ENCODE results near the gene VGLL2.
"Not testable (repeated sequence)": the region's sequence is repeated elsewhere in the genome, so short reads cannot be mapped to it uniquely, and the experiment has no call there.

VGLL2 gene

DNA sequence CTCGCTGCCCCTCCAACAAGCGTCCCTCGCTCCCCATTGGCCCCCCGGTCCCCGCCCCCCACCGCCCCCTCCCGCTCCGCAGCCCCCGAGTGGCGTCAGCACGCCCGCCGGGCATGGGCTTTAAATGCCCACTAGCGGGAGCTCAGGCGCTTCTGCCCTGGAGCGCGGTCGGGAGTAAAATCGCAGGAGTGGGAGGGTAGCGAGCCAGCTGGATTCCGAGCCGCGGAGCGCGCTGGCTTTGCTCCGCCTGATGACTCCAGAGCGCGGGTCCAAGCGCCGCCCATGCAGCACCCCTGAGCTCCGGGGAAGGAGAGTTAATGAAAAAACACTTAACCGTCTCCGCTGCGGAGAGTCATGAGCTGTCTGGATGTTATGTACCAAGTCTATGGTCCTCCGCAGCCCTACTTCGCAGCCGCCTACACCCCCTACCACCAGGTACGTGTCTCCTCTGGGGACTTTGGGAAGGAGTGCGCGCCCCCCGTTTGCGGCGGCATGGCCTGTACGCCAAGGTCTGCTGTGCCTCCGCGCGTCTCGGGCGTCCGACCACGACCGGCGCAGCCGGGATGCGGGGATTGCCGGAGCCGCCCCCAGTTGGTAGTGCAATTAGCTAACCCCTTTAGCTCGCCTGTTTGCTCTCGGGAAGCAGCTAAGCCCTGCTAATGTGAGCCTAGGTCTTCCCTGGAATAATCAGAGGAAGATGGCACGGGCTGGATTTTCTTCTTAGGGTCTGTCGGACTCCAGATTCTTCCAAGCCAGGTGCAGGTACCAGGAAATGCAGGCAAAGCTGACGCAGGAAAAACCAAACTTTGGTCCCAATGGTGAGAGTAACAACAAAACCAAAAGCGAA lies at the start of gene VGLL2:
TSS of gene VGLL2 (plus strand) at position 149 of the 847 bp plus-strand sequence. CDS start at position 355, 206 bp downstream.
- DNase-seq (ENCODE audit: low read depth): peak; percentile 11

- no peak for DNase-seq (ENCODE audit: low read depth)
Observed at GRCh38 chr6:117222861-117223260, 42.5 kb upstream of the VGLL2 start.

DNA sequence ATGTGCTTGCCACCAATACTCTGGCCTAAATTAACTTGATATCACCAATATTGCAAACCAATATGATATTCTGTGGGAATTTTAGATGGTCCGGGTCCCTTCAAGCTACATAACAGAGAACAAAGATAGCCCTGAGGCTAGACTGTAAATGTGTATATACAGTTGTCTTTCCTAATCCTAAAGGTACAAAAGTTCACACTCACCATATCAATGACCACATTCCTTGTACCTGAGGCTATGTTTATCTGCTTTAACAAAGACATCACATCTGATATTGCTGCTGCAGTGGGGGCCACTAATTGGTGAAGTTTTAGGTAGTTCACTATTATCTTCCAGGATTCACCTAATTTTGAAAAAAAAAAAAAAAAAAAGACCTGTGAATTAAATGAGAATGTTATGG lies 38.6 kb upstream of the VGLL2 start:
- DNase-seq (ENCODE audit: low read depth): no peak

DNA sequence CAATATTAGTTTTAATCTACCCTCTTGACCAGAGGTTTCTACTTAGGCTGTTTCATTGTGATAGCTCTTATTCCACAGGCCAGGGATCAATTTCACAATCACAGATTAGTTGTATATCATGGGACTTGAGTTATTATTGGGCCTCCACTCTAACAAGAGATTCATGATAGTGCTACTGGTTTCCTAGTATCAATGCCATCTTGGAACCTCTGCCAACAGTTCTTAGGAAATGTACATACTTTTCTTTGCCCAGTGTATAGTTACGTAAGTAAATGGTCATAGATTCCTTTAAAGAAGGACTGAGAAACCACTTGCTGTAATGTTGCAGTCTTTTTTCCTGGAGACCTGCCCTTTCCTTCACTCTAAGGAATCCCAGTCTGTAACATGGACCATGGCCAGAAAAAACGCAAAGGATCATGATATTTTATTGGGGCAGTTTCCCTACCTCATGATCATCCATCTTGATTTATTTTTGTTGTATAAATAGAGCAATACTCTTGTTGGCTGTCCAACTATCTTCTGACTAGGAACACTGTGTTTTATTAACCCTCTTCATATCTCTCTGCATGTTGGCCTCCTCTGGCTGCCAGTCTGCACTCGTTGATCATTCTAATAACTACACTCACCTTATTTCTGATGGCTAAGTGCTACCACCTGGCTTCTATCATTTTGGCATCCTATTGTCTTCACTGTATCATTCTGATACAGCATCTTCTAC lies 38.0 kb upstream of the VGLL2 start:
- no peak for DNase-seq (ENCODE audit: low read depth)

- no peak for DNase-seq (ENCODE audit: low read depth)
Observed at GRCh38 chr6:117228202-117228601, 37.2 kb upstream of the VGLL2 start.

- DNase-seq (ENCODE audit: low read depth): no peak
Observed at GRCh38 chr6:117229870-117230269, 35.5 kb upstream of the VGLL2 start.

DNA sequence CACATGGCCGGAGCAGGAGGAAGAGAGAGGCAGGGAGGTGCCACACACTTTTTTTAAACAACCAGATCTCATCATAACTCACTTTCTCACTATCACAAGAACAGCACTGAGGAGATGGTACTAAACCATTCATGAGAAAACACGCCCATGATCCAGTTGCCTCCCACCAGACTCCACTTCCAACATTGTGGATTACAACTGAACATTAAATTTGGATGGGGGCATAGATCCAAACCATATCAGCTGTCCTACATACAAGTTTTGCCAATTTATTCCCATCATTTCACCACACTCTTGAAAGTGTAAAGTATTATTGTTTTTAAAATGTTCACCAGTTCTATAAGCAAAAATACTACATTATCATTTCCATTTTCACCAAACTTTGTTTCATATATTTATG lies 33.9 kb upstream of the VGLL2 start:
- no peak for DNase-seq (ENCODE audit: low read depth)

DNA sequence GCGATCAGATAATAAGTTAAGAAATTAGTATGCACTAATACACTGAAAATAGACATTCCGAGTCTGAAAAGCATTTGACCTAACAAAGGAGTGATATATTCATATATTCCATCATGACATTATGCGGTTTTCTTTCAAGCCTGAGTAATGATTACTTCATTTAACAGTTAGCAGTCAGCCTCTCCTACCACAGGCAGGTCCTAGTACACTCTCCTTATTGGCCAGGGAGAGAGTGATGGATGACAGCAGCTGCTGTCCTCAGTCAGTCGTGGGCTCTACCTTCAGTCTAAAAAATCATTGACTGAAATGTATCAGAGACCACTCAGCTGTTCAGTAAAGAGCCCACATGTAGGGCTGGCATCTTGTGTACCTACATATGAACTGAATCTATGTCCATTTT lies 33.2 kb upstream of the VGLL2 start:
- no peak for DNase-seq (ENCODE audit: low read depth)

GRCh38 chr6:117233145-117233544 lies 32.2 kb upstream of the VGLL2 start:
- DNase-seq (ENCODE audit: low read depth): peak; percentile 5

DNA sequence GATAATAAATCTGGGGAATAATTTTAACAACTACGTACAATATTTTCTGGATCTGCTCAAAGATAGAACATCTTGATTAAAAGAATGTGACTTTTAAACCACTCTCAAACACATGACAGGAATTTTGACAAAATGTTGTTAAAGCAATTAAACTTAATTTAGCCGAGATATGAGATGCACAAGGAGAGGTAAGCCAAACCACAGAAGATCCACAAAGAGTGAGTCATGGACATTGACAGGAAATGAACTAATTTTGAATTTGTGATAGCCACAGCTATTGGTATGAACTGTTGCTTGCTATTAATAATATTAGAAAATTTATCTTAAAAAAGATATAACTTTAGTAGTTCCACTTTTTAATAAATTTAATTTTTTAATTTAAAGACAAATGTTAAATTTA lies 27.8 kb upstream of the VGLL2 start:
- DNase-seq (ENCODE audit: low read depth): peak; percentile 50

GRCh38 chr6:117244571-117244970 lies 20.8 kb upstream of the VGLL2 start:
- DNase-seq (ENCODE audit: low read depth): not testable (repeated sequence)

- not testable (repeated sequence) for DNase-seq (ENCODE audit: low read depth)
Observed at GRCh38 chr6:117244979-117245378, 20.4 kb upstream of the VGLL2 start.

DNA sequence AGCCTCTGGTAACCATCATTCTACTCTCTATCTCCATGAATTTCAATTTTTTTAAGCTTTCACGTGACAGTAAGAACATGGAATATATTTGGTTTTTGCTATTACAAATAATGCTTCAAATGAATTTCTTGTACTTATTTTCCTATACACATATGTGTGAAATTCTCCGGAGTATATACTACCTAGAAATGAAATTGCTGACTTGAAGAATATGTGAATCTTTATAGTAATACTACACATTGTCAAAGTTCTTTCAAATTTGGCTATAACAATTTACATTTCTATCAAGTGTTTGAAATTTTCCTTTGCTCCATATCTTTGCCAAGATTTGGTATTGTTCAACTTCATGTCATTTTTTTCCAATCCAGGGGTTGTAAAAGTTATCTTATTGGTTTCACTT lies 11.6 kb upstream of the VGLL2 start:
- DNase-seq (ENCODE audit: low read depth): no peak

GRCh38 chr6:117262799-117263198 lies 2.6 kb upstream of the VGLL2 start:
- DNase-seq (ENCODE audit: low read depth): no peak

- DNase-seq (ENCODE audit: low read depth): no peak
Observed at GRCh38 chr6:117263353-117263927, 1.9 kb upstream of the VGLL2 start.

GRCh38 chr6:117264369-117264691 lies 1.0 kb upstream of the VGLL2 start:
- no peak for DNase-seq (ENCODE audit: low read depth)

- no peak for DNase-seq (ENCODE audit: low read depth)
Observed at GRCh38 chr6:117264692-117265409, 507 bp upstream of the VGLL2 start.

DNA sequence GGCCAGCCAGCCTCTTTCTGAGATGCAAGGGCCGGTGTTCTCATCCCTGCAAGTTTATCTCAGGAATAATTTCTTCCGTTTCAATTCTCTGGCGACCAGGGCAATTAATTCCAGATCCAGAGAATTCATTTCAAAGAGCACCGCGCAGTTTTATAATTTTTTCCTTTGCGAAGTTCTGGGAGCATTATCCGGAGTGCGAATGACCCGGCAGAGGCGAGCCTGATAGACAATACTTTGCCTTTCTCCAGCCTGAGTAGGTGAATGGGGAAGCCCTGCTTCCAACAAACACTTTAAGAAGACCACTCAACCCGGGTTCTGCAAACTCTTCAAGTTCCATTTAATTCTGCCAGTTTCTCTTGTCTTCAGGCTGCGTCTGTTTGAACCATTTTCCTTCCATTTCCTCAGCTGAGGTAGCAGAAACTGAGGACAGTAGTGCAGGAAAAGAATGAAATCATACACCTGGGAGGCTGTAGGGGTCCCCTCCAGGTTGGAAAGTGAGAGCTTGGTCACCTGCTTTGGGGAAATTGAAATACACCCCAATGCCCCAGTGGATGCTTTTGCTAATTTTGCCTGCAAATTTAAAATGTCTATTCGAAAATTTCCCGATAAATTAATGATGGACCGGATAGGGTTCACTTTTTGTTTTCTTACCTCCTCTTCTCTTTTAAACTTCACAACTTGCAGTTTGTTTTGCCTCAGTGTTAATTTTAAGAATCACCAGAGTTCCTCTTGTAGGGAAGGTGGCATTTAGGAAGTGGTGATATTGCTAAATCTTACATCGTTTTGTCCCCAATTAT lies 1.1 kb downstream of the VGLL2 start:
- no peak for DNase-seq (ENCODE audit: low read depth)

- no peak for DNase-seq (ENCODE audit: low read depth)
Observed at GRCh38 chr6:117267054-117267347, 1.6 kb downstream of the VGLL2 start.

GRCh38 chr6:117267766-117268534 lies 2.6 kb downstream of the VGLL2 start:
- DNase-seq (ENCODE audit: low read depth): no peak

GRCh38 chr6:117268924-117269323 lies 3.6 kb downstream of the VGLL2 start:
- no peak for DNase-seq (ENCODE audit: low read depth)
